ENCODE measurements around the gene ZNF723.
"Not testable (repeated sequence)": the region's sequence is repeated elsewhere in the genome, so short reads cannot be mapped to it uniquely, and the experiment has no call there.

ZNF723 gene

DNA sequence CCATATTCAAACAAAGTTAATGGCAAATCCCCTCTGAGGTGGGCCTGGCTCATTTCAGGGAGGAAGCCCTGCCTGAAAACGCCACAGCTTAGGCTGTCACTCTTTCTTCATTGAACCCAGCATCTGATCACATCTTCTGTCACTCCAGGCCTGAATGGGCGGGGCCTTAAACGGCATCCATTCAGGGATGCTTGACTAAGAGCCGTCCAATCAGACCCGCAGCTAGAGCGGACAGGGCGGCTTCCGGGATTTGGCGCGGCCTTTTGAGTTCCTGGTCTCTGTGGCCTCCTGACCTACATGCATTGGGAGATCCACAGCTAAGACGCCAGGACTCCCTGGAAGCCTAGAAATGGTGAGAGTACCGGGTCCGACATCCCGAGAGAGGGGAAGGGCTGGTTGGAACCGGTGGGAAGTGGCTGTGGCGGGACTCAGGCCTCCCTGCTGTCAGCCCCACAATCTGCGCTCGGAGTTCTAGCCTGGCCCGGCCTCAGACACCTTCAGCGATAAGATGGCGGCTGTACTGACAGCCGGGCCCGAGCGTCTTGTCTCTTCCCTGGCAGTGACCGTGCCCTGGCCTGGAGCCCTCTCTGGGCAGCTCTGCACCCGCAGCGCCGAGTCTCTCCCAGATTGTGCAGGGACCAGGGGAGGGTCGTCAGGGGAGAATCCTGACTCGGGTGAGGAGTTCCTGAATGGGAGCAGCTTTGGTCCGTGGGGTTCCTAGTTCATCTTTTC, at the start of gene ZNF723:
TSS of gene ZNF723 (plus strand) at position 261 of the 732 bp plus-strand sequence. CDS start at position 350, 89 bp downstream.
- DNase-seq, result no peak

- no peak for DNase-seq
These were observed 48.3 kb upstream of the ZNF723 start, which contains the start of gene ZNF99 for GRCh38 chr19:22783651-22784410. ZNF99 (minus strand) TSS chr19:22784151; CDS start chr19:22784016, 135 bp downstream.

- not testable (repeated sequence) for DNase-seq
These were observed 39.2 kb upstream of the ZNF723 start for GRCh38 chr19:22792863-22793262.

DNA sequence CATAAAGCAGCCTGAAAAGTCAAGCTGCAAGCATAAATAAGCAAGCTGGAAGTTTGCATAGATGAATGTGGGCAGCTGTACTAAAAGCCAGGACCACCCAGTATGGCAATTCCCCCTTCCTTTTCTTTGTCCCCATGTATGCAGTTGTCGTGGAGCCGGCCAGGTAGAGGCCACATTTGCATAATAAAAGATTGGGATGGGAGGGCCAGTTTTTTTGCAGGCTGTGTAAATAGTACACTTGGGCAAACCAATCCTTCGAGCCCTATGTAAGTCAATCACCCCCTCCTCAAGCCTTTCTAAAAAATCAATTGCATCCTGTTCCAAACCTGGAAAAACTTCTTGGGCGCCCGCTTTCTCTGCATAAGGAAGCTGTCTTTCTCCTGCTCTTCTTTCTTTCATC, 35.1 kb upstream of the ZNF723 start:
- no peak for DNase-seq

- no peak for DNase-seq
These were observed 25.7 kb upstream of the ZNF723 start for GRCh38 chr19:22806418-22806817.

DNA sequence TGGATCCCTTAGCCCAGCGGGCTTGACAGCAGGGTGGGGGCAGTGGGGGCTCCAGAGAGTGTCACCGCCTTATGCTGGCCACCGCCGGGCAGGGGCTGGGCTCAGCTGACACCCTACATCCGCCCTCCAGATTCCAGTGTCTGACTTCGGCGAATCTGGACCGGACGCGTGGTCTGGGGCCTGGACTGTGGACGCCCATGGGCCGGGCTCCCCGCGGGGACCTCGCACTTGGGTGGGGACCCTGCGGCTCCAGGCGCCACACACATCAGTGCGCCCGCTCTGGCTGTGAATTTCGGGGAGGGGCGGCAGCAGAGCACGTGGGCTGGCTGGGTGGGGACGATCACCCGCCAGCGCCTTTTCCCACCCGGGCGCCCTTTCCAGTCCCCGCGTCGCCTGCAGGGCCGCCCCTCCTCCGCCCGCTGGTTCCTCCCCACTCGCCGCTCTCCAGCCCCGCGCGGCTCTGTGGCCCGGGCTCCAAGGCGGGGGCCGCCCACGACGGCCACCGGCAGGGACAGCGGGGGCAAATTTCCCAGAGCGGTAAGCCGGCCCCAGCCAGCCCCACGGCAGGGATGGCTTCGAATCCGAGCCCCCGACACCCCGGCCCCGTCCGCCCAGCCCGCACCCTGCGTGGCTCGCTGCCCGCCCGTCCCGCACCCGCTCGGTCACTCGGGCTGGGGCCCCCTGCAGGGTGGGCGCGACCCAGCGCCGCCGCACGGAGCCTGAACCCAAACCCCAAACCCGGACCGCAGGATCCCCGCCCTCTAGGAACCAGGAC, 24.8 kb upstream of the ZNF723 start:
- DNase-seq, result no peak

- no peak for DNase-seq
These were observed 18.0 kb upstream of the ZNF723 start for GRCh38 chr19:22814124-22814523.

GRCh38 chr19:22831211-22831610, 880 bp upstream of the ZNF723 start:
- no peak for DNase-seq

- DNase-seq, result not testable (repeated sequence)
These were observed 25.7 kb downstream of the ZNF723 start for GRCh38 chr19:22857713-22858320.

DNA sequence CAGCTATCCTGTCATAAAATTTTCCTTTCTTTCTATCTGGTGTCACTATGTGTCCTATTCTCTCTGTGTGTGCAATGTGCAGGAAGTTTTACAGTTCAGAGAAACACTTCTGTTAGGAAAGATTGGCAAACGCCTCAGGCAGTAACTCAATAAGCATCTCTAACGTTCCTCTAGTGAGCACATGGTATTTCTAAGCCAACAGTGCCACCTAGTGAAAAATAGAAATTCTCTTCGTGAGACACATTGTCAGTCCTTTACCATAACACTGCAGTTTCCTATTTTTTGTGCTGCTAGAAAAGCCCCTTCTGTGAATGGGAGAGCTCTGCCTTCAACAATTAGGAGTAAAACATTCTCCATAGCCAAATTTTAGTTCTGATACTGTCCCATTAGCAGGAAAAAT, 50.7 kb downstream of the ZNF723 start:
- DNase-seq, result no peak

DNA sequence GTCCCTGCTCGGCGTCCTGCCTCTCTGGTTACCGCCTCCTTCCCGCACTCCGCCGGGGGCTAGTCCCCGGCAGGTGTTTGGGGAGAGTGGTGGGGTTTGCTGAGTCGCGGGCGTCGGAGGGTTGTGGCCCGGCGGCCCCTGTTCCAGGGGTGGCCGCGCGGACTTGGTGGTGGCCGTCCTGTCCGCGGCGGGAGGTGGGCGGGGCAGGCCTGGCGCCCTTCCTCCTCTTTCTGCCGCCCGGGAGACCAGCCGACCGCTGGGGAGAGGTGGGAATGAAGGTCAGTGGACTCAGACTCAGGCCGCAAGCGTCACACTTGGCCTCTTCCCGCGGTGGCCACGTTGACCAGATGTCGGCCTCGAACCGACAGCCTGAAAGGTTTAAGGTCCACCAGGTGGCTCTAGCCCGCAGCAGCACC, 61.8 kb downstream of the ZNF723 start:
- DNase-seq, result no peak

- no peak for DNase-seq
These were observed 69.5 kb downstream of the ZNF723 start for GRCh38 chr19:22901431-22902130.

Data from activated gamma-delta T cell treated with Interleukin-2 at 50 U/mL for 16 hours (primary cell).